HuH-7 (cell line): ENCODE data around the gene CACNB2.

Experiments
- DNase-seq: peaks from one replicate; pipeline ENCODE4 v3.0.0; 2011; ENCODE audit warnings: low spot score

The CACNB2 gene

GRCh38 chr10:18455086-18455884 is 315.1 kb downstream of the CACNB2 start:
- no peak for DNase-seq

GRCh38 chr10:18456984-18457383 is 316.8 kb downstream of the CACNB2 start:
- DNase-seq = no peak

GRCh38 chr10:18460032-18460431 is 319.8 kb downstream of the CACNB2 start:
- DNase-seq = no peak

GRCh38 chr10:18463673-18464211 is 323.5 kb downstream of the CACNB2 start:
- DNase-seq = no peak

GRCh38 chr10:18469125-18469524 is 328.9 kb downstream of the CACNB2 start:
- DNase-seq = no peak

GRCh38 chr10:18472977-18473376 is 332.8 kb downstream of the CACNB2 start:
- no peak for DNase-seq

GRCh38 chr10:18473424-18474117 is 333.3 kb downstream of the CACNB2 start:
- no peak for DNase-seq

- no peak for DNase-seq
Measured at GRCh38 chr10:18474118-18474455, 333.9 kb downstream of the CACNB2 start.

GRCh38 chr10:18476076-18476647 is 335.9 kb downstream of the CACNB2 start:
- no peak for DNase-seq

- DNase-seq = no peak
Measured at GRCh38 chr10:18478354-18478753, 338.1 kb downstream of the CACNB2 start.

GRCh38 chr10:18479502-18479901 is 339.3 kb downstream of the CACNB2 start:
- DNase-seq = no peak

- no peak for DNase-seq
Measured at GRCh38 chr10:18483516-18484186, 343.4 kb downstream of the CACNB2 start.

GRCh38 chr10:18486438-18486837 is 346.2 kb downstream of the CACNB2 start:
- no peak for DNase-seq

GRCh38 chr10:18490755-18491154 is 350.5 kb downstream of the CACNB2 start:
- no peak for DNase-seq

GRCh38 chr10:18497806-18498369 is 357.7 kb downstream of the CACNB2 start:
- DNase-seq = no peak

GRCh38 chr10:18498998-18499397 is 358.8 kb downstream of the CACNB2 start:
- no peak for DNase-seq

GRCh38 chr10:18500576-18500975 is 360.4 kb downstream of the CACNB2 start:
- DNase-seq = no peak

GRCh38 chr10:18501198-18501597 is 361.0 kb downstream of the CACNB2 start:
- DNase-seq = no peak

- no peak for DNase-seq
Measured at GRCh38 chr10:18501629-18502028, 361.4 kb downstream of the CACNB2 start.

GRCh38 chr10:18504161-18504560 is 363.9 kb downstream of the CACNB2 start:
- DNase-seq = no peak

GRCh38 chr10:18505456-18506118 is 365.4 kb downstream of the CACNB2 start:
- DNase-seq = no peak

- DNase-seq = no peak
Measured at GRCh38 chr10:18508587-18508986, 368.4 kb downstream of the CACNB2 start.
